ENCODE data around the gene MMP7.

DNA sequence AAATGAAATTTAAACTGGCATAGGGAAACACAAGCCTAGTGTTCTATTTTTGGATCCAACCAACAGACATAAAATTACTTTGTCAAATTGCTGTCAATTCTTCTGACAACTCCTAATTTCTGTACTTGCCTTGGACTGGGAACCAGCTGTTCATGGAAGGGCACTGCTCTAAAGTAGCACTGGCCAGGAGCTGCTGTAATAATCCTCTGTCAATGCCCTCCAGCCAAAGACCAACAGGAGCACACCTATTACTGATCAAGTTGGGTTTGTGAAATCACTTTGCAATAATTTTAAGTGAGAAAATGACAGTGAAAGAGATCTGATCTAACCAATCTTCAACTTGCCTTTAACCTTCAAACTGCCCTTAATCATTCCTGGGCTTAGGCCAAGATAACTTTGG is 59.1 kb downstream of the MMP7 start:
- TF ChIP-seq, protein P1, sequence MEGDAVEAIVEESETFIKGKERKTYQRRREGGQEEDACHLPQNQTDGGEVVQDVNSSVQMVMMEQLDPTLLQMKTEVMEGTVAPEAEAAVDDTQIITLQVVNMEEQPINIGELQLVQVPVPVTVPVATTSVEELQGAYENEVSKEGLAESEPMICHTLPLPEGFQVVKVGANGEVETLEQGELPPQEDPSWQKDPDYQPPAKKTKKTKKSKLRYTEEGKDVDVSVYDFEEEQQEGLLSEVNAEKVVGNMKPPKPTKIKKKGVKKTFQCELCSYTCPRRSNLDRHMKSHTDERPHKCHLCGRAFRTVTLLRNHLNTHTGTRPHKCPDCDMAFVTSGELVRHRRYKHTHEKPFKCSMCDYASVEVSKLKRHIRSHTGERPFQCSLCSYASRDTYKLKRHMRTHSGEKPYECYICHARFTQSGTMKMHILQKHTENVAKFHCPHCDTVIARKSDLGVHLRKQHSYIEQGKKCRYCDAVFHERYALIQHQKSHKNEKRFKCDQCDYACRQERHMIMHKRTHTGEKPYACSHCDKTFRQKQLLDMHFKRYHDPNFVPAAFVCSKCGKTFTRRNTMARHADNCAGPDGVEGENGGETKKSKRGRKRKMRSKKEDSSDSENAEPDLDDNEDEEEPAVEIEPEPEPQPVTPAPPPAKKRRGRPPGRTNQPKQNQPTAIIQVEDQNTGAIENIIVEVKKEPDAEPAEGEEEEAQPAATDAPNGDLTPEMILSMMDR (IDR thresholded peaks at IDR 0.05 in 4 of 5, conservative IDR thresholded peaks at IDR 0.05 in 1 of 5), result no peak
- TF ChIP-seq POLR2A (IDR thresholded peaks at IDR 0.05), result no peak

All from gastrocnemius medialis (tissue), 4 donors.